T-helper 1 cell treated with Interleukin-12 subunit alpha and Interleukin-12 subunit beta and Interleukin-4 antibody, amounts not matched to agents 30 ng/mL and 1 ng/mL, for 36 hours (primary cell): ENCODE results near the gene COQ10A. TPM values are rescaled to one million over a fixed set of nuclear protein-coding genes. Genes with fewer than 3 reads are reported as not detected.

ENCODE experiments used
- intact Hi-C: fragments of 100-400 bp; cut with micrococcal nuclease; formaldehyde crosslinking; loops from one replicate; pipeline ENCODE4 v1.15.1; 2024
- total RNA-seq: library from RNA; stranded (reverse); gene quantifications from 2 replicates; pipeline ENCODE4 v1.2.3, GENCODE V29; 2022

The COQ10A gene
- 17.9 and 19.9 TPM in 2 replicates for total RNA-seq

DNA sequence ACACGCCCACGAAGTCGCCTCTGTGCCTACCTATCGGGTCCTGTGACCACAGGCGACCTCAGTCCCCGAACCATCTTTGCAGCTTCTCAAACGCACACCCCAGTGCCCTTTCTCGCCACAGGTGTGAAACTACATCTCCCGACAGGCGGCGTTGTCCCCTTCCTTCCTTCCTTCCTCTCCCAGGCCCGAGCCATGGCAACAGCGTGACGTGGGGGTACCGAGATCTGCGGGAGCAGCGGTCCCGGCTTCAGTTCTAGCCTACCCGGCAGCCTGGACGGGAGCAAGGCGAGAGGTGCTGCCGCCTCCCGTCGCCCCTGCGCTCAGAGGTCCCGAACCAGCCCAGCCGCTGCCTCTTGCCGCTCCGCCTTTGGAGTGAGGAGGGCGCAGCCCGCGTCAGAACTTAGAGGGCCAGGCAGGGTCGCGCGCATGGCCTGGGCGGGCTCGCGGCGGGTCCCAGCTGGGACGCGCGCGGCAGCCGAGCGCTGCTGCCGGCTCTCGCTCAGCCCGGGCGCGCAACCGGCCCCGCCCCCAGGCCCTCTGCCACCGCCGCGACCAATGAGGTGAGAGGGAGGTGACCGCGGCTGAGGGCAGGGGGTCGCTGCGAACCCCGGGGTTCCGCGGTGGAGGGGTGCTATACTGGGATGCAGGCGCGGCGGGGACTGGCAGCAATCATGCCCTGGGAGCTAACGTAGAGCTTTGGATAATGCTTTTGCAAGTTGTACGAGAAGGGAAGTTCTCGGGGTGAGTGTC, at the start of gene COQ10A:
COQ10A (plus strand) TSS at position 250 of the 750 bp plus-strand sequence; CDS start at position 427, 177 bp downstream.
- intact Hi-C loops = loop anchor here (1.0 to 2.0 kb wide), 12 partner anchors 9 to 294 kb away; partner anchors contain the start of genes ANKRD52, CS, IL23A and NABP2

DNA sequence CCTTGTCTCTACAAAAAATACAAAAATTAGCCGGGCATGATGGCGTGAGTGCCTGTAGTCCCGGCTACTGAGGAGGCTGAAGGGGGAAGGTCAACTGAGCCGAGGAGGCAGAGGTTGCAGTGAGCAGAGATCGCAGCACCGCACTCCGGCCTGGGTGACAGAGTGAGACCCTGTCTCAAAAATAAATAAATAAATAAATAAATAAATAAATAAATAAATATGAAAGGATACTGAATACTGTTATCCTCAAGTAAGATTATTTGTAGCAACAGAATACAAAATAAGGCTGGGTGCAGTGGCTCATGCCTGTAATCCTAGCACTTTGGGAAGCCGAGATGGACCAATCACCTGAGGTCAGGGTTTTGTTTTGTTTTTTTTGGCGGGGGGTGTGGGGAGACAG, 46.9 kb upstream of the COQ10A start:
- intact Hi-C loops = loop anchor here (2.0 to 5.0 kb wide), 5 partner anchors 119 to 867 kb away; partner anchors contain the start of genes BAZ2A, IL23A, NAB2 and ORMDL2

DNA sequence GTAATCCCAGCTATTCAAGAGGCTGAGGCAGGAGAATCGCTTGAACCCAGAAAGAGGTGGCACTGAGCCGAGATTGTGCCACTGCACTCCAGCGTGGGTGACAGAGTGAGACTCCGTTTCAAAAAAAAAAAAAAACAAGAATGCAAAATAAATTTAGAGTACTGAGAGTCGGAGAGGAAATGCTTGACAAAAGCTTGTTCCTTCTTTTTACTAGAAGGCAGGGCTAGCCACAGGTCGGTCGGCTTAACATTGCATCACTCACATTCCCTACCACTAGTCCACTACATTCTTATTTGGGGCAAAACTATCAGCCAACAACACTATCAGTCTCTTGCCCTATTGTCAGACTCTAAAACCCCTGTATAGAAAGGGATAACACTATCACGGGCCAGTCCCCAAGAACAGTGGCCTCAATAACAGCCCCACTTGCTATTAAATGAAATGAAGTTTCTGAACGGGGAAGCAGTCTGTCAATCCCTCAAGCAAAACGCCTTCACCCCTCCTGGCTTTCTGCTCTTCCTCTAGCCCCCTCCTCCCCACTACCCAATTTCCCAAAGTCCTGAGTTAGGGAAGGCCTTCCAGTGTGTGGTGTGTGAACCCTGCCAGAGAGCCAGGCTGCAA, 46.0 kb upstream of the COQ10A start:
- intact Hi-C loops = loop anchor here (2.0 to 5.0 kb wide), 5 partner anchors 118 to 867 kb away; partner anchors contain the start of genes BAZ2A, IL23A, NAB2 and ORMDL2

DNA sequence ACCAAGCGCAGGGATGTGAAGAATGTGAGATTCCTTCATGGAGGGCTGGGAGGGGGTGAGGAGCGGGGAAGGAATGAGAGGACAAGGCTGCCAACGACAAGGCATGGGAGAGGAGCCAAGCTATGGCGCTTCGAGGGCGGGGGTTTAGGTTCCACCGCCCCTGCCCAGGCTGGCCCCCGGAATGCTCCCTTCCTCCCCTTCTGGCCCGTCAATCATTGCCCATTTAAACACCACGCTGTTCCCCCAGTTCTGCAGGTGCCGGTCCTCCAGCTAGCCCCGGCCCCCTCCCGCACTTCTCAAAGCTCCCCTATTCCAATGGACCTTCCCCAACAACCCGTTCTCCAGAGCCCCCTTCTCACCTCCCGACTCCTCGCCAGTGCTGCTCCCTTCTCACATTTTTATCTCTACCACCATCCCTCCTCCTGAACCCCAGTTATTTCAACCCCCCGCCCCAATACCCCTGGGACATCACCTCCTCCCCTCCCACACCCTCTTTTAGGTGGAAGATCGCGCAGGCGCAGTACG, 45.4 kb upstream of the COQ10A start:
- intact Hi-C loops = loop anchor here (2.0 to 5.0 kb wide), 5 partner anchors 118 to 866 kb away; partner anchors contain the start of genes BAZ2A, IL23A, NAB2 and ORMDL2

DNA sequence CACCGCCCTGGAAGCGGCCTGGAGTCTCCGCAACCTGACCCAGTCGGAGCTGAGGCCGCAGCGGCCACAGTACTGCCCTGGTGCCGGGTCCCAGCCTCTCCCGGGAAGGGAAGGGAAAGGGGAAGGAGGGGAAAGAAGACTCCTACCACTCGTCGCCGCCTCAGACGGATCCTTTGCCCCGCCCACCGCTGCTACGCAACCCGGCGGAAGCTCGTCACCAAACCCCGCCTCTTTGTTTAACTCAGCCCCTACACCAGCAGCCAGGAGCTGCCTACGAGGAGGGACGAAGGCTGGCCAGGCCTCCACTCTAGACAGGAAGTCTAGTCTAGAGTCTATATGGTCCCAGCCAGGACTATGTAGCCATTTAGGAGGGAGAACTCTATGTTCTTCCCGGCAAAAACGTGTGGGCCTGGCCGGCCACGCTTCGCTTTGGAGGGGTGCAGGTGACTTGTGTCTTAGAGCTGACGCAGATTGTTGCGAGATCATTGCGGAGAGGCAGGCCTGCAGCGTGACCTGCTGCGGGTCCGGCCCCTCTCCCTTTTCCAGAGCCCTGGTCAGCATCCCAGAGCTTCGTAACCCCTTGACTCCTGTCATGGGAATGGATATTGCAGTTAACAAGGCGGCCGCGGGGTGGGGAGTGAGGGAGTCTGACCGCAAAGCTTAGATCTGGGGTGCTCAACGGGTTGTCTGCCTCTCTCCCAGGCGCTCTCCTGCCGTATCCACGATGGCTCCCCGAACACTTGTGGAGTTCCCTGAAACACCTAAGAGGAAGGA, 44.8 kb upstream of the COQ10A start, which contains the start of gene RNF41:
RNF41 (minus strand) TSS at position 166 of the 774 bp plus-strand sequence. CDS start 7,875 bp downstream, outside the sequence.
- intact Hi-C loops = loop anchor here (1.0 to 5.0 kb wide), 15 partner anchors 36 to 865 kb away; partner anchors contain the start of genes ANKRD52, BAZ2A, CS and IL23A

DNA sequence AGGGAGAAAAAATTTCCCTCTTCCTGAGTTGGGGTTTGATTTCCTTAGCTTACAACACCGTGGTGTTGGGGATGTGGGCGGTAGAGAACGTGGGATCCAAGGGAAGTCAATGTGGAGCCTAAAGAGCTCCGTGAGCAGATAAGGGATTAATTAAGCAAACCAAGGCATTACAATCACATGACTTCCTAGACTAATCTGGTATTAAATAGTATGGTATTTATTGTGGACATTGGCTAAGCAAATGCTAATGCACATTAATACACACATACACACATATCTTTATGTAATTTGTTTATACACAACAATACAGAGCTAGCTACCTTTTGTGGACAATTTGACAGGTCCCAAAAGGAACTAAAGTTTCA, 44.2 kb upstream of the COQ10A start:
- intact Hi-C loops = loop anchor here (1.0 to 5.0 kb wide), 14 partner anchors 36 to 865 kb away; partner anchors contain the start of genes ANKRD52, BAZ2A, CS and MYL6

DNA sequence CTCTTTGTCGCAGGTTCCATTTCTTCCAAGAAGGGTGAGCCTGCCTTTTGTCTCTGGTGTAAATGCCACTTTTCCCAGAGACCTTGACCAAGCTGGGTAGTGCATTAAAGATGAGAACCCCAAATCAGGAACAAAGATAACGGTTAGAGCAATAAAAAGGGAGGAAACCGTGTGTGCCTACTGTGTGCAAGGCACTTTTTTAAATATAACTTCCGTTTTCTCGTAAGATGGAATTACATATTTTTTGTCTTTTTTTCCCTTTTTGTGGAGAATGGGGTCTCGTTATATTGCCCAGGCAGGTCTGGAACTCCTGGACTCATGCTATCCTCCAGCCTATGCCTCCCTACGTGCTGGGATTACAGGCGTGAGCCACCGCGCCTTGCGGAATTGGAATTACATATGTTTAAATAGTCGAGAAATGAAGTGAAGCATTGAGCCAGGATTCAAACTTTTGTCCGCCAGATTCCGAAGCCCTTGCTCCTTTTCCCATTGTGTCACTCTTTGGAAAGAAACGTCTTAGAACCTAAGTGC, 43.1 kb upstream of the COQ10A start:
- intact Hi-C loops = loop anchor here (1.0 to 5.0 kb wide), 14 partner anchors 30 to 864 kb away; partner anchors contain the start of genes BAZ2A, COQ10A, NAB2 and ORMDL2

DNA sequence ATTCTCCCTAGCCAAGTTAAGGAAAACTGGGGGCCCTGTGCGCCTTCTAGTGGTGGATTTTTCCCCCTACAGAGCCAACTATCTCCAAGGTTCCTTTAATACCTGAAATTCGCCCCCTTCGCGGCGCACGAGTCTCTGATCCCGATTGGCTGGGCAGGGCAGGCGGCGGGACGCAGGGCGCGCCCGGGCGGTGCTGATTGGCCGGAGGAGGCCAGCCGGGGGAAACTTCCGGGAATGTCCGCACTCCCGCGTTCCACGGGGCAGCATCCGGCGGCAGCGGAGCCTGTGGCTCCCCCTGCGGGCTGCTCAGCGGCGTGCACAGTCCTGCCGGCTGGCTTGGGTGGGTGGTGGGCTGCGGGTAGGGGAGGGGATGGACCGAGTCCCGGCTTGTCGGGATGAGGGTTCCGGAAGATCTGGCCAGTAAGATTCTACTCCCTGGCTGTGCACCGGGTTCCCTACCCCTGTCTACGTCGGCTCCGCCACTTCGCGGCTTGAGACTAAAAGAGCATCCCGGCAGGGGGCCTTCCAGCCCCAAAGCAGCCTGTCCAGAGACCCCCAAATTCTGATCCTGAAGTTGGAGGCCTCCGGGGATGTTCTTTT, 42.5 kb upstream of the COQ10A start, which contains the start of gene NABP2:
NABP2 (plus strand) TSS at position 241 of the 600 bp plus-strand sequence. CDS start 515 bp downstream, outside the sequence.
- intact Hi-C loops = loop anchor here (1.0 to 5.0 kb wide), 13 partner anchors 31 to 863 kb away; partner anchors contain the start of genes BAZ2A, COQ10A, NAB2 and ORMDL2

DNA sequence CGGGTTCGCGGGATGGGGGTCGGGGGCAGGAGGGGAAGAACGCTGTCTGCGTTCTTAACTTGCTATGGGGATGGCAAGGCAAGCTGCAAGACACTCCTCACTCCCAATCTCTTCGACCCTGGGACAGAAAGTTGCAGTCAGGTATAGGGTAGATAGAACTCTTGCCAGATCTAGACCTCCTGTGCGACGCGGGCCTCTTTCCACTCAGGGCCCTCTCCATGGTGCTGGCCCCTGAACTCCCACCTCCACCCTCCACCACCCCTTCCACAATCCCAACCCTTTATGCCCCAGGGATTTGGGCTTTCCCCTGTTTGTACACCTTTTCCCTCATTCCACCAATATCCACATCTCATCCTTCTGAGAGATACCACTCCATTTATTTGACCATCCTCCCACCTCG, 41.8 kb upstream of the COQ10A start:
- intact Hi-C loops = loop anchor here (1.0 to 5.0 kb wide), 13 partner anchors 32 to 862 kb away; partner anchors contain the start of genes BAZ2A, COQ10A, NAB2 and ORMDL2

DNA sequence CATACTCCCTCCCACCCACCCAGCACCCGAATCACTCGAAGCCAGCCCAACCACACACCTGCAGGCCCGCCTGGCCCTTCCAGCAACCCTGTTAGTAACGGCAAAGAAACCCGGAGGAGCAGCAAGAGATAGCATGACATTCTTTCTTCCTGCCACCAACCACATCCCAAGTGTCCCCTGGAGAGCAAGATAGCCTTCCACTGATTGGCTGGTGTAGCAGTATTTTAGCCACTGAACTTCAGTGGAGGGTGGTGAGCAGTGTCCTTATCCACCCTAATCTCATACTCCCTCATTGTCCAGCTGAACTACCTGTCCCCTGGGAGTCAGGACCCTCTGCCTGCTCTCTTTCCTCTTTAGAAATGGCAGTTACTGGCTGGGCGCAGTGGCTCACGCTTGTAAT, 37.7 kb upstream of the COQ10A start:
- intact Hi-C loops = no loop called here

DNA sequence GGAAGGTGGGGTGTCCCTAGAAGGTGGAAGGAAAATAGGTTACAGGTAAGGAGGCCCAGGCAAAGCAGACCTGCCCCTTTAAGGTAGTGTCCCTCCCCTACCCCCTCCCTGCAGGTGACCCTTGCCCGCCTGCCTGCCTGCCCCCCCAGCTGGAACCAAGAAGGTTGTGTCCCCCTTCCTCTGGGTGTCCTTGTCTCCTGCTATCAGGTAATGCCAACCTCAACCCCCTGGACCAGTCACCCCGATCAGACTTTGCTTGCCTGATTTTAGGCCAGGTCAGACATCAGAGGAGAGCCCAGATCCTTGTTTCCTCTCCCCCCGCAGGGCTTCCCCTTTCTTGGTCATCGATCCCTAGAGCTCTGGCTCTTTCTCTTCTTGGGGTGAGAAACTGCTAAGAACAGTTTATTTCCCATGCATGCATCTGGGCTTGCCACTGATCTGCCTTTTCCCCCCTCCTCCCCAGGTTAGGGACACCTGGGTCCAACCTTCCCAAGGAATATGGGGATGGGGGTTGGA, 36.8 kb upstream of the COQ10A start, which contains the start of gene SLC39A5:
SLC39A5 (plus strand) TSS at position 136 of the 516 bp plus-strand sequence. CDS start 1,224 bp downstream, outside the sequence.
- intact Hi-C loops = no loop called here

DNA sequence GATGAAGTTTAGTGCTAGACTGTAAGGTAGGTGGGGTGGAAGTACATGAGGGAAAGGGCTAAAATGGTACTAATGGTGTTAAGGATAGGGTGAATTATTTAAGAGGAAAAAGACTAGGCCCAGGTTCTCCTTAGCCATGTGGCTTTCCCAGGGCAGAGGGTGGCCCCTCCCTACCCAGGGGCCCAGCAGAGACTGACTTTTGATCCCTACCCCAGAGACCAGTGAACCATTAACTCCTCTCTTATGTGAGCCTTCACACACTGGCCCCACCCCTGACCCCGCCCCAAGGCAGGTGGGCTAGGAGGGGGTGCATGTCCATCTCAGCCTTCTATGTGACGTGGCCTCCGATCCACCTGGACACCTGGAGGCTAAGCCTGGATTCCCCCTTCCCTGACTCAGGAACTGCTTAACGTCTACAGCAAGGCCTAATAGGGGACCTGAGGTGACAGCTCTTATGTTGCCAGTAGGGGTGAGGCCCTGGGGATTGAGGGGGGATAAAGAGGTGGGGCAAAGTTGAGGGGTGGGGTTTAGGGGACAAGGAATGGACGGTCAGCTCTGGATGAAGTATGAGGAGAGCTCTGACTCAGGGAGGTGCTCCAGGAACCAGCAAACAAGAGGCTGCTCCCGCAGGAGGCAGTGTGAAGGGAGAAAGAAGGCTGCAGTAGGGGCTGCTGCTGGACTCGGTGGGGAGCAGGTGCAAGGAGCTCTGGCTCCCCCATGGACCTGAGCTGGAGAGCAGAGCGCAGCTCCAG, 36.1 kb upstream of the COQ10A start:
- intact Hi-C loops = no loop called here

DNA sequence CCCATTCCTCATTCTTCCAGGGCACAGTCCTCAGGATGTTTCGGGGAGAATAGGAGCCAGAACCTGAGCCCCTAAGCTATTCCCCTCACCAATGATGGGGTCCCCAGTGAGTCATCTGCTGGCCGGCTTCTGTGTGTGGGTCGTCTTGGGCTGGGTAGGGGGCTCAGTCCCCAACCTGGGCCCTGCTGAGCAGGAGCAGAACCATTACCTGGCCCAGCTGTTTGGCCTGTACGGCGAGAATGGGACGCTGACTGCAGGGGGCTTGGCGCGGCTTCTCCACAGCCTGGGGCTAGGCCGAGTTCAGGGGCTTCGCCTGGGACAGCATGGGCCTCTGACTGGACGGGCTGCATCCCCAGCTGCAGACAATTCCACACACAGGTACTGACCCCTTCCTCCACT, 35.6 kb upstream of the COQ10A start:
- intact Hi-C loops = no loop called here

DNA sequence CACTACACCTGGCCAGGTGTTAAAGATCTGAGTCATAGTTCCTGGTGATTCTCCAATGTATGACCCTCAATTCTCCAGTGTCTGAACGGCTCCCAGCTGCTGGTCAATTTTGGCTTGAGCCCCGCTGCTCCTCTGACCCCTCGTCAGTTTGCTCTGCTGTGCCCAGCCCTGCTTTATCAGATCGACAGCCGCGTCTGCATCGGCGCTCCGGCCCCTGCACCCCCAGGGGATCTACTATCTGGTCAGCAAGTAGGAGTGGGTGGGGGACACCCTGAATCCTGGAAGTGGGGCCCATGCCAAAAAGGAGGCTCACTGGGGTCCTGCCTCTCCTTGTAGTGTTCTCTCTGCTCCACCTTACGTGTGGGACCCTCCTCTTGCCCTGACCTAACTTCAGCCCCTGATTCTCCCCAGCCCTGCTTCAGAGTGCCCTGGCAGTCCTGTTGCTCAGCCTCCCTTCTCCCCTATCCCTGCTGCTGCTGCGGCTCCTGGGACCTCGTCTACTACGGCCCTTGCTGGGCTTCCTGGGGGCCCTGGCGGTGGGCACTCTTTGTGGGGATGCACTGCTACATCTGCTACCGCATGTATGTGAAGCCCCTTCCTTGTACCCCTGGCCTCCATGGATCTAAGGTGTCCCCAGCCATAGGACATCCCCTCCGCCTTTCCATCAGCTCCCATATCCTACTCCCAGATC, 31.9 kb upstream of the COQ10A start:
- intact Hi-C loops = no loop called here

DNA sequence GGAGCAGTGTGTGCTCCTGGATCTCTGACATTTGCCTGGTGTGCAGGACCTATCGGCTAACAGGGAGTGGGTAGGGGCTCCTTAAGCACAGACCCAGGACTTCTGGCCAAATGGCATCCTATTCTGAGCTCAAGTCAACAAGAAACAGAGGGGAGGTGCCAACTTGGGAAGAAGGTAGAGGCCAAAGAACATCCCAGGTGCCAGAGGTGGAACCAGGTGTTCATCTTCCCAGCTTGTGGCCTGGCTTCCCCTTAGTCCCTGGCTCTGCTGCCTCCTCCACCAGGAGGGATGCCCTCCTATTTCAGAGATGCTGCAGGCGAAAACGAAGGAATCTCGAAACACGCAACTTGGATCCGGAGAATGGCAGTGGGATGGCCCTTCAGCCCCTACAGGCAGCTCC, 30.7 kb upstream of the COQ10A start:
- intact Hi-C loops = no loop called here

DNA sequence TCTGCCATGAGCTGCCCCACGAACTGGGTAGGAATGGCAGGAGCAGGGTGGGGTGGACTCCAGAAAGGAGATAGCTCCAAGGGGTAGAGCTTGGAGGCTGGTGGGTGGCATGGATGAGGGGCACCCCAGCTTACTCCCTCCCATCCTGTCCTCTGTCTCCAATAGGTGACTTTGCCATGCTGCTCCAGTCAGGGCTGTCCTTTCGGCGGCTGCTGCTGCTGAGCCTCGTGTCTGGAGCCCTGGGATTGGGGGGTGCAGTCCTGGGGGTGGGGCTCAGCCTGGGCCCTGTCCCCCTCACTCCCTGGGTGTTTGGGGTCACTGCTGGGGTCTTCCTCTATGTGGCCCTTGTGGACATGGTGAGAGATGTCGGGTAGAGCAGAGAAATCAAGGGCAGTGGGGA, 29.8 kb upstream of the COQ10A start:
- intact Hi-C loops = no loop called here

DNA sequence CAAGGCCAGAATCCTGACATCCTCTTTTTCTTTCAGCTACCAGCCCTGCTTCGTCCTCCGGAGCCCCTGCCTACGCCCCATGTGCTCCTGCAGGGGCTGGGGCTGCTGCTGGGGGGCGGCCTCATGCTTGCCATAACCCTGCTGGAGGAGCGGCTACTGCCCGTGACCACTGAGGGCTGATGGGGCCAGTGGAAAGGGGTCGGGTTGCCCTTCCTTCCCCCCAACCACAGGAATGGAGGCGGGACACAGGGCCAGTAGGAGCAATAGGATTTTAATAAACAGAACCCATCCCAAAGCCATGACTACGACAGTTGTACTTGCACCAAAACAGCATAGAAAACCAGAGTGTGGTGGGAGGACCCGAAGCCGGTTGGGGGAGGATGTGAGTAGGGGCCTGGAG, 29.2 kb upstream of the COQ10A start:
- intact Hi-C loops = no loop called here
